Measurements from ENCODE around the gene AMACR.

DNA sequence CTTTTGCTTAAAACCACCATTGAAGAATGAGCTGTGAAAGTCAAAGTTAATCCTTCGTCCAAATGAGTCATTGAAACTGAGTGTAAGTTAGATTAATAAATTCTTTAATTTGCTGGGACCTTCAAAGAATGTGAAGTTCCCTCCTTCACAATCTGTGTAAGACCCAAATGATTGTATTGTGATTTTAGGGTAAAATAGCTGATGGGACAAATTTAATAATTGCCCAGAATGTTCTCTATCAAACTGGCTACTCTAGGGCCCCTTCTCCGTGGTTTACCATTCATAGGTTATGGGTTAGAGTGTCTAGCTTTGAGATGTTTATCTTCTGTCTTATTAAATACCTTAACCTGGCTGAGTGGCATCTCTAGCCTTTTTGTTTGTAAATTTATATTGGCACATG, 23.3 kb upstream of the AMACR start:
- TF ChIP-seq, protein P1, sequence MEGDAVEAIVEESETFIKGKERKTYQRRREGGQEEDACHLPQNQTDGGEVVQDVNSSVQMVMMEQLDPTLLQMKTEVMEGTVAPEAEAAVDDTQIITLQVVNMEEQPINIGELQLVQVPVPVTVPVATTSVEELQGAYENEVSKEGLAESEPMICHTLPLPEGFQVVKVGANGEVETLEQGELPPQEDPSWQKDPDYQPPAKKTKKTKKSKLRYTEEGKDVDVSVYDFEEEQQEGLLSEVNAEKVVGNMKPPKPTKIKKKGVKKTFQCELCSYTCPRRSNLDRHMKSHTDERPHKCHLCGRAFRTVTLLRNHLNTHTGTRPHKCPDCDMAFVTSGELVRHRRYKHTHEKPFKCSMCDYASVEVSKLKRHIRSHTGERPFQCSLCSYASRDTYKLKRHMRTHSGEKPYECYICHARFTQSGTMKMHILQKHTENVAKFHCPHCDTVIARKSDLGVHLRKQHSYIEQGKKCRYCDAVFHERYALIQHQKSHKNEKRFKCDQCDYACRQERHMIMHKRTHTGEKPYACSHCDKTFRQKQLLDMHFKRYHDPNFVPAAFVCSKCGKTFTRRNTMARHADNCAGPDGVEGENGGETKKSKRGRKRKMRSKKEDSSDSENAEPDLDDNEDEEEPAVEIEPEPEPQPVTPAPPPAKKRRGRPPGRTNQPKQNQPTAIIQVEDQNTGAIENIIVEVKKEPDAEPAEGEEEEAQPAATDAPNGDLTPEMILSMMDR (conservative IDR thresholded peaks at IDR 0.05), result no peak
- no peak for TF ChIP-seq ZFX (IDR thresholded peaks at IDR 0.05)
